Esophagus squamous epithelium (tissue), 5 donors: ENCODE data around the gene CLCF1. TPM values are rescaled to one million over a fixed set of nuclear protein-coding genes. Genes with fewer than 3 reads are reported as not detected.

Experiments used
- DNase-seq: peaks from one replicate; lab custom pipeline; 2025; lab: John Stamatoyannopoulos, UW
- H3K27ac ChIP-seq, 4 donors: fragments of 200-600 bp; sonication (generic); one replicate each; pipeline ENCODE4 v1.5.1; 2016 to 2019; ENCODE audit warnings: mild to moderate bottlenecking in 1 of 4
- H3K27me3 ChIP-seq, 4 donors: fragments of 200-600 bp; sonication (generic); 1 replicate in 3 of 4; 2 replicates in 1 of 4; pipeline versions ENCODE4 v1.5.1 to v1.6.0; 2017 to 2021; ENCODE audit warnings: antibody characterized with exemption in 1 of 4
- H3K36me3 ChIP-seq, 3 donors: fragments of 200-600 bp; sonication (generic); one replicate each; pipeline ENCODE4 v1.5.1; 2016 to 2019
- H3K4me1 ChIP-seq, 3 donors: fragments of 200-600 bp; sonication (generic); one replicate each; pipeline ENCODE4 v1.5.1; 2017 to 2019
- H3K4me3 ChIP-seq, 4 donors: fragments of 200-600 bp; sonication (generic); 1 replicate in 3 of 4; 2 replicates in 1 of 4; pipeline ENCODE4 v1.5.1; 2016 to 2019; ENCODE audit warnings: mild to moderate bottlenecking in 2 of 4, moderate library complexity in 1 of 4
- H3K9me3 ChIP-seq, 3 donors: fragments of 200-600 bp; sonication (generic); one replicate each; pipeline ENCODE4 v1.5.1; 2016 to 2019
- CTCF ChIP-seq, 6 experiments: fragments of 450-650 bp in 4 of 6; fragments of 200-600 bp in 2 of 6; sonication (generic) in 2 of 6; IDR thresholded peaks; one replicate each; pipeline ENCODE4 v1.5.1; 2016 to 2019; ENCODE audit warnings: antibody characterized with exemption in 6 of 6, mild to moderate bottlenecking in 4 of 6, moderate library complexity in 4 of 6
- POLR2A ChIP-seq, 4 donors: fragments of 450-650 bp; IDR thresholded peaks; one replicate each; pipeline ENCODE4 v1.6.1; 2017; ENCODE audit warnings: antibody characterized with exemption in 4 of 4, mild to moderate bottlenecking in 4 of 4, moderate library complexity in 3 of 4
- WGBS, 2 donors: methylation state at CpG; one replicate each; pipeline ENCODE4 v1.1.5; 2018; 5-methylcytosine and 5-hydroxymethylcytosine counted together
- intact Hi-C: fragments of 100-400 bp; cut with DNase I; formaldehyde crosslinking; loops from one replicate; pipeline ENCODE4 v1.15.0; 2022
- total RNA-seq, 4 donors: library from RNA; depleted of rRNA; stranded (reverse); fragments of >200 nt; gene quantifications; one replicate each; pipeline ENCODE4 v1.1.0, GENCODE V29; 2016
- donor health status: DM: yes; HTN: yes; CAD: no.

The CLCF1 gene
- total RNA-seq, 4 donors from 2014 or later: 2.3 to 6.8 (median 2.7) TPM

GRCh38 chr11:67384851-67385366 lies 11.5 kb upstream of the CLCF1 start:
- H3K36me3 ChIP-seq: no peaks in the 10 kb centered on the region
- no peak for TF ChIP-seq CTCF (IDR thresholded peaks at IDR 0.05)
- no peak for TF ChIP-seq POLR2A (IDR thresholded peaks at IDR 0.05)
- H3K27ac ChIP-seq: peak overlapping the region in 2 of 4 donors; percentile 29
- intact Hi-C loops: loop anchor here (5.0 kb wide), 1 partner anchor 38 kb away; no protein-coding TSS in a partner anchor
- no peak overlapping the region for H3K4me3 ChIP-seq
- H3K27me3 ChIP-seq: no peaks in the 10 kb centered on the region
- WGBS, 2 donors: 55 to 60% methylated on average over 2 to 3 of the region's 3 CpGs
- DNase-seq: no peak
- peaks cover 4 to 53% (median 6%) of the 10 kb centered on the region in 3 donors for H3K4me1 ChIP-seq
- H3K9me3 ChIP-seq: no peaks in the 10 kb centered on the region

GRCh38 chr11:67382276-67383136 lies 9.1 kb upstream of the CLCF1 start:
- H3K27me3 ChIP-seq: no peaks in the 10 kb centered on the region
- intact Hi-C loops: loop anchor here (5.0 kb wide), 1 partner anchor 35 kb away; no protein-coding TSS in a partner anchor
- H3K9me3 ChIP-seq: no peaks in the 10 kb centered on the region
- no peaks in the 10 kb centered on the region for H3K36me3 ChIP-seq
- peak; percentile 92 to 98 (median 97) for TF ChIP-seq CTCF (IDR thresholded peaks at IDR 0.05)
- no peak for TF ChIP-seq POLR2A (IDR thresholded peaks at IDR 0.05)
- DNase-seq: no peak
- 42 to 51% methylated on average over 13 to 15 of the region's 16 CpGs for WGBS, 2 donors
- H3K4me3 ChIP-seq: no peak overlapping the region
- peaks cover 17 to 65% (median 19%) of the 10 kb centered on the region in 3 donors for H3K4me1 ChIP-seq
- H3K27ac ChIP-seq: peak overlapping the region in 2 of 4 donors; percentile 6 to 9

GRCh38 chr11:67381244-67381972 lies 8.0 kb upstream of the CLCF1 start:
- Histone ChIP-seq H3K36me3 (no peaks in the 10 kb centered on the region), H3K4me1 (peaks cover 17 to 65% (median 19%) of the 10 kb centered on the region in 3 donors), H3K27me3 (no peaks in the 10 kb centered on the region), H3K27ac (peak overlapping the region; percentile 6 to 48 (median 23)), H3K9me3 (no peaks in the 10 kb centered on the region), H3K4me3 (no peak overlapping the region)
- intact Hi-C loops: loop anchor here (5.0 kb wide), 1 partner anchor 34 kb away; no protein-coding TSS in a partner anchor
- TF ChIP-seq POLR2A (IDR thresholded peaks at IDR 0.05): no peak
- TF ChIP-seq CTCF (IDR thresholded peaks at IDR 0.05): no peak
- 74 to 82% methylated on average over 9 to 13 of the region's 13 CpGs for WGBS, 2 donors
- DNase-seq: no peak

- 48 to 51% methylated on average over 5 to 7 of the region's 23 CpGs for WGBS, 2 donors
- Histone ChIP-seq H3K9me3 (no peaks in the 10 kb centered on the region), H3K4me3 (no peak overlapping the region), H3K27ac (peak overlapping the region; percentile 58 to 72 (median 65)), H3K4me1 (peaks cover 29 to 67% (median 29%) of the 10 kb centered on the region in 3 donors), H3K36me3 (no peaks in the 10 kb centered on the region), H3K27me3 (peaks cover 0 to 11% (median 0%) of the 10 kb centered on the region in 4 donors)
- intact Hi-C loops: loop anchor here (5.0 kb wide), 1 partner anchor 32 kb away; no protein-coding TSS in a partner anchor
- DNase-seq: no peak
- TF ChIP-seq CTCF (IDR thresholded peaks at IDR 0.05) (peak in 1 of 6 experiments; percentile 4), POLR2A (IDR thresholded peaks at IDR 0.05) (peak in 1 of 4 donors; percentile 32)
These were observed 6.0 kb upstream of the CLCF1 start for GRCh38 chr11:67379061-67380058.
